Tibial artery (tissue), 4 donors: ENCODE data around the gene PUS10.

Experiments
- DNase-seq, 2 donors: peaks; one replicate each; pipeline ENCODE4 v3.0.0-alpha.2; 2019
- H3K27ac ChIP-seq, 2 donors: fragments of 200-600 bp; sonication (generic) in 1 of 2; 1 replicate in 1 of 2; 2 replicates in 1 of 2; pipeline ENCODE4 v1.5.1; 2018 to 2019; ENCODE audit warnings: mild to moderate bottlenecking in 1 of 2
- H3K27me3 ChIP-seq, 2 donors: fragments of 200-600 bp; sonication (generic) in 1 of 2; one replicate each; pipeline versions ENCODE4 v1.5.1 to v1.6.0; 2016 to 2019
- H3K36me3 ChIP-seq, 3 donors: fragments of 200-600 bp; sonication (generic) in 2 of 3; one replicate each; pipeline ENCODE4 v1.5.1; 2016 to 2019; ENCODE audit warnings: mild to moderate bottlenecking in 2 of 3
- H3K4me1 ChIP-seq, 4 donors: fragments of 200-600 bp; sonication (generic) in 2 of 4; 1 replicate in 3 of 4; 2 replicates in 1 of 4; pipeline ENCODE4 v1.5.1; 2016 to 2019
- H3K4me3 ChIP-seq, 2 donors: fragments of 200-600 bp; sonication (generic) in 1 of 2; 1 replicate in 1 of 2; 2 replicates in 1 of 2; pipeline ENCODE4 v1.5.1; 2018 to 2019; ENCODE audit warnings: mild to moderate bottlenecking in 2 of 2
- H3K9me3 ChIP-seq, 3 donors: fragments of 200-600 bp; sonication (generic) in 1 of 3; one replicate each; pipeline ENCODE4 v1.5.1; 2016 to 2019
- CTCF ChIP-seq, 2 experiments: fragments of 200-600 bp in 1 of 2; fragments of 450-650 bp in 1 of 2; IDR thresholded peaks; one replicate each; pipeline ENCODE4 v1.5.1; 2017 to 2019; ENCODE audit warnings: antibody characterized with exemption in 2 of 2, mild to moderate bottlenecking in 1 of 2, moderate library complexity in 1 of 2
- intact Hi-C: fragments of 100-400 bp; cut with DNase I; formaldehyde crosslinking; loops from one replicate; pipeline ENCODE4 v1.15.0; 2023; ENCODE audit warnings: low total_unique reads

PUS10 gene

GRCh38 chr2:61017556-61018317, at the start of gene PUS10, which contains the start of gene PEX13:
TSS of gene PUS10 (minus strand) at chr2:61018255. CDS start at chr2:61011890, 6,365 bp downstream.
TSS of gene PEX13 (plus strand) at chr2:61017720. CDS start at chr2:61017760, 40 bp downstream.
- H3K9me3 ChIP-seq, result no peaks in the 10 kb centered on the region
- TF ChIP-seq CTCF (IDR thresholded peaks at IDR 0.05), result no peak
- peaks cover 0 to 17% (median 15%) of the 10 kb centered on the region in 3 donors for H3K36me3 ChIP-seq
- peak within 1 kb of the TSS; percentile 79 to 84 for H3K4me3 ChIP-seq
- peaks cover 0 to 36% (median 16%) of the 10 kb centered on the region in 4 donors for H3K4me1 ChIP-seq
- peak within 1 kb of the TSS; percentile 92 to 93 for H3K27ac ChIP-seq
- peak; percentile 83 to 86 for DNase-seq
- intact Hi-C loops, result loop anchor here (10.0 kb wide), 1 partner anchor 47 kb away; the partner anchor contains the start of gene SANBR
- H3K27me3 ChIP-seq, result no peaks in the 10 kb centered on the region

- peak in 1 of 2 experiments; percentile 5 for TF ChIP-seq CTCF (IDR thresholded peaks at IDR 0.05)
- H3K4me1 ChIP-seq, result peaks cover 0 to 9% (median 3%) of the 10 kb centered on the region in 4 donors
- no peaks in the 10 kb centered on the region for H3K9me3 ChIP-seq
- intact Hi-C loops, result loop anchor here (10.0 kb wide), 1 partner anchor 51 kb away; the partner anchor contains the start of genes PEX13 and PUS10
- DNase-seq, result peak; percentile 77 to 90
- peaks cover 0 to 5% (median 4%) of the 10 kb centered on the region in 3 donors for H3K36me3 ChIP-seq
- peak within 1 kb of the TSS; percentile 77 to 95 for H3K4me3 ChIP-seq
- H3K27me3 ChIP-seq, result no peaks in the 10 kb centered on the region
- peak within 1 kb of the TSS; percentile 76 to 79 for H3K27ac ChIP-seq
Observed at GRCh38 chr2:61065714-61066709, 48.0 kb upstream of the PUS10 start, which contains the start of gene SANBR. TSS of gene SANBR (plus strand) at chr2:61065871. CDS start at chr2:61070351, 4,480 bp downstream.

GRCh38 chr2:61059382-61059781, 41.3 kb upstream of the PUS10 start:
- Histone ChIP-seq H3K36me3 (peaks cover 0 to 21% (median 0%) of the 10 kb centered on the region in 3 donors), H3K27ac (no peak overlapping the region), H3K9me3 (no peaks in the 10 kb centered on the region), H3K4me3 (no peak overlapping the region), H3K27me3 (no peaks in the 10 kb centered on the region), H3K4me1 (no peaks in the 10 kb centered on the region)
- no peak for TF ChIP-seq CTCF (IDR thresholded peaks at IDR 0.05)
- DNase-seq, result no peak
- intact Hi-C loops, result no loop called here

- Histone ChIP-seq H3K27me3 (no peaks in the 10 kb centered on the region), H3K9me3 (no peaks in the 10 kb centered on the region), H3K4me1 (no peaks in the 10 kb centered on the region), H3K27ac (no peak overlapping the region), H3K36me3 (peaks cover 3 to 38% (median 4%) of the 10 kb centered on the region in 3 donors), H3K4me3 (no peak overlapping the region)
- no peak for TF ChIP-seq CTCF (IDR thresholded peaks at IDR 0.05)
- no peak for DNase-seq
- intact Hi-C loops, result no loop called here
Observed at GRCh38 chr2:61057562-61057961, 39.5 kb upstream of the PUS10 start.

GRCh38 chr2:61055557-61055956, 37.5 kb upstream of the PUS10 start:
- Histone ChIP-seq H3K27ac (no peak overlapping the region), H3K9me3 (no peaks in the 10 kb centered on the region), H3K27me3 (no peaks in the 10 kb centered on the region), H3K4me1 (no peaks in the 10 kb centered on the region), H3K36me3 (peaks cover 18 to 55% (median 18%) of the 10 kb centered on the region in 3 donors), H3K4me3 (no peak overlapping the region)
- intact Hi-C loops, result no loop called here
- DNase-seq, result no peak
- TF ChIP-seq CTCF (IDR thresholded peaks at IDR 0.05), result no peak
